Right renal cortex interstitium (tissue), 3 donors: ENCODE data around the gene MAPK8IP2. TPM values are rescaled to one million over a fixed set of nuclear protein-coding genes. Genes with fewer than 3 reads are reported as not detected.

Experiments used
- DNase-seq, 3 donors: peaks; one replicate each; pipeline ENCODE4 v3.0.0-alpha.2; 2013; ENCODE audit warnings: low read depth in 3 of 3, low spot score in 2 of 3
- polyA plus RNA-seq, 3 donors: library from polyadenylated mRNA; unstranded; fragments of 120-200 nt; gene quantifications; one replicate each; pipeline ENCODE4 v1.2.1, GENCODE V29; 2013; ENCODE audit not compliant: insufficient read length in 3 of 3

Gene MAPK8IP2
- polyA plus RNA-seq = under 1 TPM; 0.41 to 0.57 (median 0.56) TPM

- DNase-seq = no peak
These were observed at the start of gene MAPK8IP2 for GRCh38 chr22:50600538-50600937. TSS of gene MAPK8IP2 (plus strand) at chr22:50600793. CDS start at chr22:50600819, 26 bp downstream.

DNA sequence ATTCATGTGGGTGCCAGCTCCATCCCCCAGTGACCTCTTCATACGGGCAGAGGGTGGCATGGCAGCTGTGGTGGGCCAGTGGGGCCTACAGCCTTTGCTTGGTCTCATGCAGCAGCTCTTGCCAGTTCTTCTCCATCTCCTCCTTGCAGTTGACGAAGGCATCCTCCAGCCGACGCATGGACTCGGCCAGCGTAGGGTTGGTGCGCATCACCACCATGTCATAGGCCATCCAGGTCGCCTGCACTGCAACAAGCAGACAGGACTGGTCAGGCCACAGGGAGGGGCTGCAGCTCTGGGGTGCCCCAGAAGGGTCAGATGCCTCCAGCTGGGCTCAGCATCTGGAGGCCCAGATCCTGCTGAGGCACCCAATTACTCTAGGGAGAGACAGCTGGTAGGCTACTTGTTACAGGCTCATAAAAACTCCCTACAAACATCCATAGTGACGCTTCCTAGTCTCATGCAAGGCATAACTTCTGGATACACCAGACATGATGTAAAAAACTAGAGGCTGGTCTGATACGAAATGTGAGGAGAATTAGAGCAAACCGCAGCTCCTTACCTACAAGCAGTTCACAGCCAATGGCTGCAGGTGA is 49.3 kb upstream of the MAPK8IP2 start:
- DNase-seq = no peak

DNA sequence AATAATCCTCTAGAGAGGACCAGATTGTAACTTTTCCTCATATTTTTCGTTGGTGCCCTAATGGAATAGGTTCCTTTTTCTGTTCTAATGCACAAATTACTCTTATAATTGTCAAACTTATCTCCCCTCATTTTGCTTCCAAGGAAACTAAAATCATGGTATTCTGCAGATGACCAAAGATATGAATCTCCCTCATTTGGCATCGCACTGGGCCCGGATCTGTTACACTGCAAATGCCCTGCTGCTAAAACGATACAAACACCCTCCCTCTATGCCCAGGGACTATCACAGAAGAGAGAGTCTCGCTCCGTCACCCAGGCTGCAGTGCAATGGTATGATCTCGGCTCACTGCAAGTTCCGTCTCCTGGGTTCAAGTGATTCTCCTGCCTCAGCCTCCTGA is 47.3 kb upstream of the MAPK8IP2 start:
- DNase-seq = no peak

DNA sequence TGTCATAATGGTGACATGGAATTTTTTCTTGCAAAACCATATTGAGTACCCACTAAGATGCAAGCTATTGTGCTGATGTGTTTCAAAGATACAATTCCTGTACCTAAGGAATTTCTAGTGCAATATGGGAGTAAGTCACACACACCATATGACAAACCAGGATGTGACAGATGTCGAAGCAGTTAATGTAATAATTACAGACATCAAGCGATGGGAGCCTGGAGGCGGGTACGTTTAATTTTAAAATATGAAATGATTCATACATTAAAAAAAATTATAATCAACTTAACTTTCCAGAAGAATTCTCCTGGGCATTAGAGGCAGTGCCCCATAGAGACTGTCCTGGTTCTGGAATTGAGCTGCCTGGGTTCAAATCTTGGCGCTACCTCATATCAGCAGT is 43.9 kb upstream of the MAPK8IP2 start:
- DNase-seq = no peak

DNA sequence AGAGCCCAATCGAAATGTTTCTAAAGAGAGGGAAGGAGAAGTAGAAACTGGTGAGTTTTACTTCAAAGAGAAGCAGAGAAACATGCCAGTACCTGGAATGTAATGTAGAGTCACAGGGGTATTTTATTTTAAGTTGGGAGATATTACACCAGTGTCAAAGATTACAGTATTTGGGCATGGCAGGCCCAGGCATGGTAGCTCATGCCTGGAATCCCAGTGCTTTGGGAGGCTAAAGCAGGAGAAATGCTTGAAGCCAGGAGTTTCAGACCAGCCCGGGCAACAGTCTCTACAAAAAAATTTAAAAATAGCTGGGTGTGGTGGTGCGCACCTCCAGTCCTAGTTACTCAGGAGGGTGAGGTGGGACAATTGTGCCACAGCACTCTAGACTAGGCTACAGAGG is 40.6 kb upstream of the MAPK8IP2 start:
- DNase-seq = no peak

- DNase-seq = no peak
These were observed 38.9 kb upstream of the MAPK8IP2 start for GRCh38 chr22:50561401-50562358.

DNA sequence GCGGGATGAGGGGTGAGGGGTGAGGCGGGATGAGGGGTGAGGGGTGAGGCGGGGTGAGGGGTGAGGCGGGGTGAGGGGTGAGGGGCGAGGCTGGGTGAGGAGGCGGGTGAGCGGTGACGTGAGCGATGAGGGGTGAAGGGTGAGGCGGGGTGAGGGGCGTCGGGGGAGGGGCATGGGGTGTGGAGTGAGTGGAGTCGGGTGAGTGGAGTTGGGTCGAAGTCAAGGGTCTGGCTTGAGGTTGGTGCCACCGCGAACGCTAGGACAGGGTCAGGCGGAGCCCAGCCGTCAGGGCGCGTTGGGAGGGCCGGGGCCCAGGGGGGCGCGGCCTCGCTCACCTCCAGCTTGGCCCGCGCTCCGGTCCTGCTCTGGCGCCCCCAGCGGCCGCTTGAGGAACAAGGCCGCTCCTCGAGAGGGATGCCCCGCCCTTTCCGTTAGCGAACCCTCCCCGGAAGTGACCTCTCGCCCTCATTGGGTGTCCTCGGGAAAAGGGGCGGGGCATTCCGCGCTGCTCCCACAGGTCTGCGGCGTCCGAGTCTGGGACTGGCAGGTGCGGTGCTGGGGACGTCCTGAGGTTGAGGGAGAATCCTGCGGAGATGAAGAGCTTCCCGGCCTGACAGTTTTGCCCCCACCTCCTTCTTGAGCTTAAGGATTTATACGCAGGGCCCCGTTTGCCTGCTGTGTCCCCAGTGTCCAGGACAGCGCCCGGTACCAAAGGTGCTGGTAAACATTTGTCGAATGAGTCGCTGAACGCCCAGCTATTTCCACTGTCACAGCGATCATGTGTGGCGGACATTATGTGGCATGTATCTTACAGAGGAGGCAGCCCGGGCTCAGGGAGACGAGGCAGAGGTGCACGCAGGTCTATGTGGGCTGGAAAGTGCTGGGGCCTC is 37.8 kb upstream of the MAPK8IP2 start, which contains the start of gene SYCE3:
Gene SYCE3 (minus strand): TSS at position 397 of the 890 bp plus-strand sequence. CDS start 6,514 bp downstream, outside the sequence.
- DNase-seq = peak; percentile 75 to 91 (median 81)

GRCh38 chr22:50563413-50564160 is 37.0 kb upstream of the MAPK8IP2 start:
- no peak for DNase-seq

- no peak for DNase-seq
These were observed 36.3 kb upstream of the MAPK8IP2 start for GRCh38 chr22:50564289-50564688.

- no peak for DNase-seq
These were observed 32.8 kb upstream of the MAPK8IP2 start for GRCh38 chr22:50567721-50568252.

GRCh38 chr22:50568626-50569025 is 32.0 kb upstream of the MAPK8IP2 start:
- no peak for DNase-seq

DNA sequence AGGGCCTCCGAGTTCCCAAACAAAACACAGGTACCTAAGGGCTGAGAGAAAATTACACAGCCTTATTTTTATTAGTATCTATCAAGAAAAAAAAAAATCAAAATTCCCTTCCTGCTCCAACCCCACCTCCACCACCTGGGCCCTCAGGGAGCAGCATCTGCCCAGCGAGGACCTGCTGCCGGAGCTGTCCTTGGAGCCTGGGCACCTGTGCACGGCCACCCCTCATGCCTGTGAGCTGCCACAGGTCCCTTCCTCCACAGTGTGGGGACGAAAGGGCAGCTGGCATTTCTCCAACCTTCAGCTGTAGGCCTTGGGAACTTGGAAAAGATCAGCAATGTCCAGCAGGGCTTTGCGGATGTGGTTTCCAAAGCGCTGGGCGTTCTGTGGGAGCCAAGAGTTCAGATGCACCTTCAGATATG is 31.5 kb upstream of the MAPK8IP2 start:
- no peak for DNase-seq

DNA sequence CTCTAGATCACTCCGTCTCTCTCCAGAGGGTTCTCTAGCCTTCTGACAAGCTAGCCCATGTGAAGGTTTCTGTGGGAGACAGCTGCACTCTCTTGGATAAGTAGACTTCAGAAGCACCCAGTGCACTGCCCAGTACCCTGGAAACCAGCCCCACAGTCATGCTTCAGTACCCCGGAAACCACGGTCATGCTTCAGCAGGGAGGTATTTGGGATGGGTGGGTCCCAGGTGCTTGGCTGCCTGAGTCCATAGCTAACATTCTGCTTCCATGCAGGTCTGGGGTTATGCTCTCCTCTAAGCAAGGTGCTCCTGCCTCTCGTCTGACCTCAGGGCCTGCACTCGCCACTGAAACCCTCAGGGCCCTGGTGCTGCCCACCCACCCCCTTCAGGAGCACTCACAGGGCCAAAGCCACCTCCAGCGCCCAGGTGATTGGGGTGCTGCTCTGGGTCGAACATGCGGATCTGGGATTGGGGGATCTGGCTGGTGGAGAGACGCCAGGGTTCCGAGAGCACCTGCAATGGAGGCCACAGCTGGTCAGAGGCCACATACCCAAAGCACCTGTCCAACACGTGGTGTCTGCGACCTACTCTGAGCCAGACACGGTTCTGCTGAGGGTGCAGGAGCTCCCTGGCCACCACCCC is 30.6 kb upstream of the MAPK8IP2 start:
- no peak for DNase-seq

DNA sequence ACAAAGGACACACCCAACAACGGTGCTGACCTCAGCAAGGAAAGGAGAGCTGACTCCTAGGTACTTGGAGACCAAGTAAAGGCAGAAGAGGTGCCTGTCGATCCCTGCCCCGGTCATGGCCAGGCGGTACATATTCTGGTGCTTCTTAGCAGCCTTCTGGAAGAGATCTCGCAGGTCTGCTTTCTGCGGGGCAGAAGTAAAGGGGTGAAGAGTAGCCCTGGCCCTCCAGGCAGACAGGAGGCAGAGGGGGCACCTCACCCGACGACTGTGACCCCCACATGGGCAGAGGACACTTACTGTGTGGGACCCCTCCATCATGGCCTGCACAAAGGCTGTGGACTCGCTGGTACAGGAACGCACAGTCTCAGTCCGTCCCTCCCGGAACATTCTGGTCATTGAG is 29.7 kb upstream of the MAPK8IP2 start:
- DNase-seq = no peak

- no peak for DNase-seq
These were observed 29.1 kb upstream of the MAPK8IP2 start for GRCh38 chr22:50571264-50572175.

- no peak for DNase-seq
These were observed 27.6 kb upstream of the MAPK8IP2 start for GRCh38 chr22:50572965-50573364.

DNA sequence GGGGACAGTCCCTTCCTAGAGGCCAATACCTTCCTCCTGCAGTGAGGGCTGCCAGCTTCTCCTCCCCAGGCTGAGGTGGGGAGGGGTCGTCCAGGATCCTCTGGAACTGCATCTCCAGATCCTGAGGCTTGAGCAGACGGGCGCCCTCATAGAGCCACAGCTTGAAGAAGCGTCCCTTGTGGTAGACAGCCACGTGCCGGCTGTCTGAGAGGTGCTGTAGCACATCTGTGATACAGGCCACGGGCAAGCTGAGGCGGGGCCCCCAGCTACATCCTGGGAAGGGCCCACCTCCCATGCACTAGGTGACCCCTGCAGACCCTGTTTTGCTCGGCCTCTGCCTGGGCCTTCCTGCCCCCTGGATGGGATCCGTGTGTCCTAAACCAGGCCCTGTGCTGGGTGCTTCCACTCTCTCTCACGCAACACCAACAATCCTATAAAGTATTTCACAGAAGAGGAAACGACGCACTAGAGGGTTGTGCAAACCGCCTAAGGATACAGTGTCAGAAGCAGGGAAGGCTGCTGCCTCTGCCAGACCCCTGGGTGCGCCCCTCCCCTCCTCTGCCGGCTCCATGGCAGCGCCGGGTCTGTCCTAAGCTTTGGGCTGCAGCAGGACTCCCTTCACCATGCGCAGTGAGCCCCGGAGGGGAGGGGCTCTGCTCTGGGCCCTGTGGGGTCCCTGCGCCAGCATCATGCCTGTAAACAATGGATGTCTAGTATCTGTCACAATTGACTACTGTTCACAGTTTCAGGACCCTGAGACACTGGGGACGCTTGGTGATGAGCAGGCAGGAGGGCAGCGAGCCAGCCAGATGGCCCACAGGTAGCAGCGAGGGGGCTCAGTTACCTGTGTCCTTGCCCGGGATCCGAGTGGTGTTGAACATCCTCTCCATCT is 26.9 kb upstream of the MAPK8IP2 start:
- DNase-seq = no peak
